HepG2 (cell line): ENCODE results near the gene THSD1. TPM values are rescaled to one million over a fixed set of nuclear protein-coding genes. Genes with fewer than 3 reads are reported as not detected.

Experiments used
- CC2D1A ChIP-seq: sonication (generic); formaldehyde crosslinking; IDR thresholded peaks from 2 replicates; pipeline ENCODE4 v1.8.1; 2023; ENCODE audit warnings: mild to moderate bottlenecking, missing genetic modification reagents
- DNMT3B ChIP-seq: conservative IDR thresholded peaks from 2 replicates; pipeline ENCODE4 v1.6.1; 2016; ENCODE audit warnings: missing biosample characterization, control low read depth
- FLYWCH1 ChIP-seq: sonication (generic); formaldehyde crosslinking; IDR thresholded peaks from 2 replicates; pipeline ENCODE4 v1.8.1; 2023; ENCODE audit warnings: mild to moderate bottlenecking, missing genetic modification reagents
- HDAC1 ChIP-seq: sonication (generic); formaldehyde crosslinking; IDR thresholded peaks from 2 replicates; pipeline ENCODE4 v1.5.1; 2020; ENCODE audit warnings: mild to moderate bottlenecking, missing genetic modification reagents
- HMG20B ChIP-seq: conservative IDR thresholded peaks from 2 replicates; pipeline ENCODE4 v1.6.1; 2016; ENCODE audit warnings: missing genetic modification reagents, missing compliant biosample characterization
- NR2F1 ChIP-seq, 2 experiments: fragments of 450-650 bp in 1 of 2; formaldehyde crosslinking in 1 of 2; IDR thresholded peaks; 2 replicates each; pipeline versions ENCODE4 v1.5.0 to v1.6.1; 2016 to 2020; ENCODE audit warnings: mild to moderate bottlenecking in 1 of 2, missing compliant biosample characterization in 1 of 2, missing genetic modification reagents in 1 of 2, moderate library complexity in 1 of 2
- PTBP1 ChIP-seq: fragments of 200-400 bp; formaldehyde crosslinking; IDR thresholded peaks from 2 replicates; pipeline ENCODE4 v1.6.1; 2018; ENCODE audit warnings: low read length, low read depth; ENCODE audit not compliant: poor library complexity, severe bottlenecking
- RFX1 ChIP-seq: fragments of 450-650 bp; IDR thresholded peaks from 2 replicates; pipeline ENCODE4 v1.6.1; 2017
- SNAPC4 ChIP-seq: sonication (generic); formaldehyde crosslinking; IDR thresholded peaks from 2 replicates; pipeline ENCODE4 v1.4.0; 2020; ENCODE audit warnings: mild to moderate bottlenecking, missing genetic modification reagents
- TFE3 ChIP-seq: IDR thresholded peaks from 2 replicates; pipeline ENCODE4 v1.6.1; 2016
- ZNF225 ChIP-seq: sonication (generic); formaldehyde crosslinking; IDR thresholded peaks from 2 replicates; pipeline ENCODE4 v1.4.0; 2020; ENCODE audit warnings: mild to moderate bottlenecking, missing genetic modification reagents
- ZNF484 ChIP-seq: sonication (generic); formaldehyde crosslinking; IDR thresholded peaks from 2 replicates; pipeline ENCODE4 v1.5.1; 2020; ENCODE audit warnings: mild to moderate bottlenecking, low read depth, missing genetic modification reagents, borderline replicate concordance
- ZNF746 ChIP-seq: sonication (generic); formaldehyde crosslinking; IDR thresholded peaks from 2 replicates; pipeline ENCODE4 v1.8.0; 2022; ENCODE audit warnings: mild to moderate bottlenecking, missing genetic modification reagents
- polyA plus RNA-seq, 8 experiments: library from polyadenylated mRNA; depleted of rRNA in 3 of 8; stranded (reverse) in 7 of 8; unstranded in 1 of 8; fragments of >200 nt; fragmentation: Illumina TruSeq in 4 of 8; extraction: Trizol in 4 of 8; gene quantifications; 2 replicates each; pipeline versions ENCODE4 v1.2.1 to v1.2.3, GENCODE V29; 2011 to 2016; ENCODE audit warnings: low read depth in 4 of 8, missing spikeins in 1 of 8, mixed read lengths in 1 of 8; ENCODE audit not compliant: insufficient read depth in 1 of 8
- total RNA-seq, 5 experiments: library from RNA; depleted of rRNA; stranded (reverse); fragments of >200 nt; fragmentation: Illumina TruSeq; extraction: Trizol; gene quantifications; 2 replicates each; pipeline ENCODE4 v1.2.3, GENCODE V29; 2016; ENCODE audit warnings: low read depth in 1 of 5
- TF ChIP-seq, protein P1 (sequence below): sonication (generic); formaldehyde crosslinking; IDR thresholded peaks from 2 replicates; pipeline ENCODE4 v1.4.0; 2020; ENCODE audit warnings: missing genetic modification reagents
- TF ChIP-seq, protein P2 (sequence below): sonication (generic); formaldehyde crosslinking; IDR thresholded peaks from 2 replicates; pipeline ENCODE4 v1.5.0; 2020; ENCODE audit warnings: mild to moderate bottlenecking, low read depth, missing genetic modification reagents, borderline replicate concordance

THSD1 gene
- total and polyA plus RNA-seq, 2 of the 13 experiments (the other 11 are each of a cell fraction or from before 2014, with no cell fraction given), result 0.11 to 0.15 TPM

DNA sequence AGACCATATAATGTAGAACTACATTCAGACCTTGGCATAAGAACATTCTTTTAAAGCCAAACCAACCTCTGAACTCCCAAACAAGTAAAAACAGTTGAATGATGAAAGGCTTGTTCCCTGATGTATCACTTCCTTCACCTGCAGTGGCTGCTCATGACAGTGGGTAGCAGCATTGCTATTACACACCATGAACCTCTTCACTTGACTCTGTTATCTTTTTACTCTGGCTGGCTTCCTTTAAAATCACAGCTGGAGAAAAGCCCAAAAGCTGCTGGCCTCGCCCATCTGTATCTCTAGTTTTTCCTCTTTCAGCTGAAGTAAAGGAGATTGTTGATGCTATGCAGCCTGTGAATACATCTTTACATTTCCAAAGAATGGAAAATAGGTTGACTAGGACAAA lies 22.6 kb downstream of the THSD1 start (continued):
- TF ChIP-seq, protein P1, sequence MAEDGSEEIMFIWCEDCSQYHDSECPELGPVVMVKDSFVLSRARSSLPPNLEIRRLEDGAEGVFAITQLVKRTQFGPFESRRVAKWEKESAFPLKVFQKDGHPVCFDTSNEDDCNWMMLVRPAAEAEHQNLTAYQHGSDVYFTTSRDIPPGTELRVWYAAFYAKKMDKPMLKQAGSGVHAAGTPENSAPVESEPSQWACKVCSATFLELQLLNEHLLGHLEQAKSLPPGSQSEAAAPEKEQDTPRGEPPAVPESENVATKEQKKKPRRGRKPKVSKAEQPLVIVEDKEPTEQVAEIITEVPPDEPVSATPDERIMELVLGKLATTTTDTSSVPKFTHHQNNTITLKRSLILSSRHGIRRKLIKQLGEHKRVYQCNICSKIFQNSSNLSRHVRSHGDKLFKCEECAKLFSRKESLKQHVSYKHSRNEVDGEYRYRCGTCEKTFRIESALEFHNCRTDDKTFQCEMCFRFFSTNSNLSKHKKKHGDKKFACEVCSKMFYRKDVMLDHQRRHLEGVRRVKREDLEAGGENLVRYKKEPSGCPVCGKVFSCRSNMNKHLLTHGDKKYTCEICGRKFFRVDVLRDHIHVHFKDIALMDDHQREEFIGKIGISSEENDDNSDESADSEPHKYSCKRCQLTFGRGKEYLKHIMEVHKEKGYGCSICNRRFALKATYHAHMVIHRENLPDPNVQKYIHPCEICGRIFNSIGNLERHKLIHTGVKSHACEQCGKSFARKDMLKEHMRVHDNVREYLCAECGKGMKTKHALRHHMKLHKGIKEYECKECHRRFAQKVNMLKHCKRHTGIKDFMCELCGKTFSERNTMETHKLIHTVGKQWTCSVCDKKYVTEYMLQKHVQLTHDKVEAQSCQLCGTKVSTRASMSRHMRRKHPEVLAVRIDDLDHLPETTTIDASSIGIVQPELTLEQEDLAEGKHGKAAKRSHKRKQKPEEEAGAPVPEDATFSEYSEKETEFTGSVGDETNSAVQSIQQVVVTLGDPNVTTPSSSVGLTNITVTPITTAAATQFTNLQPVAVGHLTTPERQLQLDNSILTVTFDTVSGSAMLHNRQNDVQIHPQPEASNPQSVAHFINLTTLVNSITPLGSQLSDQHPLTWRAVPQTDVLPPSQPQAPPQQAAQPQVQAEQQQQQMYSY, result no peak
- TF ChIP-seq TFE3, result no peak
- no peak for TF ChIP-seq RFX1
- TF ChIP-seq PTBP1, result no peak
- no peak for TF ChIP-seq ZNF484 (CRISPR knock-in tag)
- no peak for TF ChIP-seq CC2D1A (CRISPR knock-in tag)
- TF ChIP-seq SNAPC4 (CRISPR knock-in tag), result no peak
- no peak for TF ChIP-seq ZNF746 (CRISPR knock-in tag)
- TF ChIP-seq HMG20B (CRISPR knock-in tag), result no peak
- no peak for TF ChIP-seq ZNF225 (CRISPR knock-in tag)
- no peak for TF ChIP-seq HDAC1 (CRISPR knock-in tag)
- TF ChIP-seq FLYWCH1 (CRISPR knock-in tag), result no peak
- TF ChIP-seq, protein P2, sequence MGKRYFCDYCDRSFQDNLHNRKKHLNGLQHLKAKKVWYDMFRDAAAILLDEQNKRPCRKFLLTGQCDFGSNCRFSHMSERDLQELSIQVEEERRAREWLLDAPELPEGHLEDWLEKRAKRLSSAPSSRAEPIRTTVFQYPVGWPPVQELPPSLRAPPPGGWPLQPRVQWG (CRISPR knock-in tag), result no peak
- TF ChIP-seq DNMT3B (CRISPR knock-in tag), result no peak
- TF ChIP-seq NR2F1 (CRISPR knock-in tag; IDR thresholded peaks at IDR 0.05), result no peak
